Measurements from ENCODE around the gene INTU. TPM values are rescaled to one million over a fixed set of nuclear protein-coding genes. Genes with fewer than 3 reads are reported as not detected.

INTU gene
- total and polyA plus RNA-seq, 4 donors = 0.30 to 1.7 (median 1.1) TPM

- no peak overlapping the region for H3K27ac ChIP-seq (ENCODE audit: low read depth in 1 of 2, low read length in 2 of 2)
These were observed 10.2 kb upstream of the INTU start for GRCh38 chr4:127622621-127622920.

GRCh38 chr4:127622921-127623796 lies 9.6 kb upstream of the INTU start:
- TF ChIP-seq HNF4A (conservative IDR thresholded peaks at IDR 0.05) = no peak
- no peak for TF ChIP-seq FOXA1 (IDR thresholded peaks at IDR 0.05)
- no peak for TF ChIP-seq ATF3 (IDR thresholded peaks at IDR 0.05)
- TF ChIP-seq RAD21 (IDR thresholded peaks at IDR 0.05) = no peak
- TF ChIP-seq CTCF (IDR thresholded peaks at IDR 0.05; ENCODE audit: low read depth, low read length, missing input control) = no peak
- no peak for TF ChIP-seq MAX (IDR thresholded peaks at IDR 0.05)
- TF ChIP-seq REST (IDR thresholded peaks at IDR 0.05) = no peak
- no peak for TF ChIP-seq TAF1 (conservative IDR thresholded peaks at IDR 0.05)
- no peak for TF ChIP-seq YY1 (IDR thresholded peaks at IDR 0.05)
- Histone ChIP-seq H3K4me3 (ENCODE audit: low read depth in 1 of 3, low read length in 3 of 3) (peak overlapping the region; percentile 8 to 55 (median 48)), H3K36me3 (ENCODE audit: control insufficient read depth in 4 of 4, insufficient read depth in 3 of 4, low read depth in 1 of 4, low read length in 3 of 4) (no peaks in the 10 kb centered on the region), H3K9me3 (ENCODE audit: control insufficient read depth in 4 of 4, low read length in 3 of 4) (no peaks in the 10 kb centered on the region), H3K27me3 (ENCODE audit: control insufficient read depth in 4 of 4, insufficient read depth in 4 of 4, low read length in 3 of 4) (peaks cover 0 to 21% (median 7%) of the 10 kb centered on the region in 4 donors), H3K4me1 (ENCODE audit: control insufficient read depth in 4 of 4, insufficient read depth in 4 of 4, low read length in 3 of 4) (peaks cover 3 to 14% (median 8%) of the 10 kb centered on the region in 4 donors), H3K27ac (ENCODE audit: low read depth in 1 of 2, low read length in 2 of 2) (no peak overlapping the region), H3K9ac (ENCODE audit: low read depth in 1 of 2, low read length in 2 of 2) (no peak overlapping the region)
- WGBS = 5% methylated on average over 81 of the region's 81 CpGs
- DNase-seq (ENCODE audit: low spot score) = no peak

More at GRCh38 chr4:127622621-127622920, 10.2 kb upstream of the INTU start:
- no peak overlapping the region for H3K9ac ChIP-seq (ENCODE audit: low read depth in 1 of 2, low read length in 2 of 2)
- H3K27me3 ChIP-seq (ENCODE audit: control insufficient read depth in 4 of 4, insufficient read depth in 4 of 4, low read length in 3 of 4) = peaks cover 0 to 21% (median 7%) of the 10 kb centered on the region in 4 donors
- TF ChIP-seq HNF4A (conservative IDR thresholded peaks at IDR 0.05) (no peak), HNF4G (IDR thresholded peaks at IDR 0.05) (no peak), YY1 (IDR thresholded peaks at IDR 0.05) (no peak), TAF1 (conservative IDR thresholded peaks at IDR 0.05) (no peak), JUND (IDR thresholded peaks at IDR 0.05) (no peak), FOXA1 (IDR thresholded peaks at IDR 0.05) (no peak), ZBTB33 (IDR thresholded peaks at IDR 0.05) (no peak), RXRA (IDR thresholded peaks at IDR 0.05) (no peak), EGR1 (IDR thresholded peaks at IDR 0.05; ENCODE audit: low read depth in 2 of 2) (no peak)
- no peak for DNase-seq (ENCODE audit: low spot score)
- WGBS = 19% methylated on average over 12 of the region's 12 CpGs
- peaks cover 3 to 14% (median 8%) of the 10 kb centered on the region in 4 donors for H3K4me1 ChIP-seq (ENCODE audit: control insufficient read depth in 4 of 4, insufficient read depth in 4 of 4, low read length in 3 of 4)
- no peaks in the 10 kb centered on the region for H3K9me3 ChIP-seq (ENCODE audit: control insufficient read depth in 4 of 4, low read length in 3 of 4)
- peak overlapping the region in 1 of 3 donors; percentile 55 for H3K4me3 ChIP-seq (ENCODE audit: low read depth in 1 of 3, low read length in 3 of 3)
- no peaks in the 10 kb centered on the region for H3K36me3 ChIP-seq (ENCODE audit: control insufficient read depth in 4 of 4, insufficient read depth in 3 of 4, low read depth in 1 of 4, low read length in 3 of 4)
